H1 (cell line): Measurements from ENCODE around the gene RAB3A.

Source experiments
- ASH2L ChIP-seq: fragments of 200-600, 300-600 bp; sonication (generic); IDR thresholded peaks from one replicate; pipeline ENCODE4 v1.7.1; 2017; ENCODE audit warnings: low read length
- BACH1 ChIP-seq: IDR thresholded peaks from 2 replicates; pipeline ENCODE4 v1.6.1; 2012; ENCODE audit warnings: low read length, improper control_type of control experiment
- EGR1 ChIP-seq: IDR thresholded peaks from 2 replicates; pipeline ENCODE4 v1.6.1; 2011; ENCODE audit warnings: low read depth, low read length, borderline replicate concordance
- NRF1 ChIP-seq: IDR thresholded peaks from 2 replicates; pipeline ENCODE4 v1.6.1; 2011; ENCODE audit warnings: mild to moderate bottlenecking, low read depth, low read length, improper control_type of control experiment
- POLR2A ChIP-seq, 2 experiments: IDR thresholded peaks; 1 replicate in 1 of 2; 2 replicates in 1 of 2; pipeline ENCODE4 v1.6.1; 2011; ENCODE audit warnings: low read depth in 2 of 2, low read length in 2 of 2, mild to moderate bottlenecking in 2 of 2; ENCODE audit errors: control extremely low read depth in 1 of 2
- POLR2AphosphoS5 ChIP-seq: IDR thresholded peaks from 2 replicates; pipeline ENCODE4 v1.6.1; 2011; ENCODE audit warnings: low read depth, low read length
- SP1 ChIP-seq: IDR thresholded peaks from 2 replicates; pipeline ENCODE4 v1.6.1; 2011; ENCODE audit warnings: low read depth, low read length
- TCF12 ChIP-seq: IDR thresholded peaks from 2 replicates; pipeline ENCODE4 v1.6.1; 2011; ENCODE audit warnings: low read depth, mild to moderate bottlenecking, low read length
- TEAD4 ChIP-seq: IDR thresholded peaks from 2 replicates; pipeline ENCODE4 v1.6.1; 2012; ENCODE audit warnings: low read depth, low read length, inconsistent platforms, mixed read lengths
- YY1 ChIP-seq: IDR thresholded peaks from 2 replicates; pipeline ENCODE4 v1.6.1; 2011; ENCODE audit warnings: low read depth, mild to moderate bottlenecking, low read length
- ZNF274 ChIP-seq: IDR thresholded peaks from 2 replicates; pipeline ENCODE4 v1.7.0; 2012; ENCODE audit warnings: low read length, borderline replicate concordance; ENCODE audit errors: extremely low read depth
- TF ChIP-seq, protein P1 (sequence below), 3 experiments: IDR thresholded peaks; 1 replicate in 2 of 3; 2 replicates in 1 of 3; pipeline versions ENCODE4 v1.5.1 to v1.6.1; 2011; ENCODE audit warnings: low read length in 3 of 3, mild to moderate bottlenecking in 3 of 3, inconsistent platforms in 2 of 3, low read depth in 1 of 3, moderate library complexity in 1 of 3; ENCODE audit not compliant: insufficient read depth in 1 of 3; ENCODE audit errors: control extremely low read depth in 1 of 3

DNA sequence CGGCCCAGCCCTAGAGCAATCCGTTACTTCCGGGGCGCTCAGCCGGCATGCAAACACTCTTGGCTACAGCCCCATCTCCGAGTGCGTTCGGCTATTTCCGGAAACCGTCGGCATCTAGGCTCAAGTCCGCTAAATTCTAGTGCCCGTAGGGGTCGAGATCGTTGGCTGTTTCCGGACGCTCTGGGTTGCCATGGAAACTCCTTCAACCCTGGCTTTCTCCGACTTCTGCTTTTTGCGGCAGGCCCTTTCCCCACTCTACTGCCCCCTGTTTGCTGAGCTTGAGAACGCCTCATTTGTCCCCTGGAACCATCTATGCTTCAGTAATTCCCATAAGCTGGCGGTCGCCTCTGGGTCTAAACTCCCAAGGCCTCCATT, 51.4 kb downstream of the RAB3A start:
- 0 out of 2 replicates have a peak, but pooled peaks have one; percentile 2 for TF ChIP-seq TEAD4
- TF ChIP-seq, protein P1, sequence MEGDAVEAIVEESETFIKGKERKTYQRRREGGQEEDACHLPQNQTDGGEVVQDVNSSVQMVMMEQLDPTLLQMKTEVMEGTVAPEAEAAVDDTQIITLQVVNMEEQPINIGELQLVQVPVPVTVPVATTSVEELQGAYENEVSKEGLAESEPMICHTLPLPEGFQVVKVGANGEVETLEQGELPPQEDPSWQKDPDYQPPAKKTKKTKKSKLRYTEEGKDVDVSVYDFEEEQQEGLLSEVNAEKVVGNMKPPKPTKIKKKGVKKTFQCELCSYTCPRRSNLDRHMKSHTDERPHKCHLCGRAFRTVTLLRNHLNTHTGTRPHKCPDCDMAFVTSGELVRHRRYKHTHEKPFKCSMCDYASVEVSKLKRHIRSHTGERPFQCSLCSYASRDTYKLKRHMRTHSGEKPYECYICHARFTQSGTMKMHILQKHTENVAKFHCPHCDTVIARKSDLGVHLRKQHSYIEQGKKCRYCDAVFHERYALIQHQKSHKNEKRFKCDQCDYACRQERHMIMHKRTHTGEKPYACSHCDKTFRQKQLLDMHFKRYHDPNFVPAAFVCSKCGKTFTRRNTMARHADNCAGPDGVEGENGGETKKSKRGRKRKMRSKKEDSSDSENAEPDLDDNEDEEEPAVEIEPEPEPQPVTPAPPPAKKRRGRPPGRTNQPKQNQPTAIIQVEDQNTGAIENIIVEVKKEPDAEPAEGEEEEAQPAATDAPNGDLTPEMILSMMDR (IDR thresholded peaks at IDR 0.05; ENCODE audit: control extremely low read depth in 1 of 3, insufficient read depth in 1 of 3, low read depth in 1 of 3, low read length in 3 of 3) = peak; percentile 46 to 74 (median 46); a peak in 3 of 4 replicates
- no peak for TF ChIP-seq EGR1
- no peak for TF ChIP-seq ASH2L
- no peak for TF ChIP-seq POLR2A (IDR thresholded peaks at IDR 0.05; ENCODE audit: control extremely low read depth in 1 of 2, low read depth in 2 of 2, low read length in 2 of 2)
- TF ChIP-seq ZNF274 = no peak
- TF ChIP-seq POLR2AphosphoS5 = 0 out of 2 replicates have a peak, but pooled peaks have one; percentile 26
- TF ChIP-seq TCF12 = no peak
- TF ChIP-seq BACH1 = no peak
- TF ChIP-seq YY1 = no peak
- TF ChIP-seq NRF1 = no peak
- no peak for TF ChIP-seq SP1
